ENCODE results near the gene LHPP. TPM values are rescaled to one million over a fixed set of nuclear protein-coding genes. Genes with fewer than 3 reads are reported as not detected.
A peak's percentile ranks its signal among the peaks of the same experiment; 100 is the strongest.

LHPP gene
- total RNA-seq, 1 donor from 2014 or later = 13.9 TPM

DNA sequence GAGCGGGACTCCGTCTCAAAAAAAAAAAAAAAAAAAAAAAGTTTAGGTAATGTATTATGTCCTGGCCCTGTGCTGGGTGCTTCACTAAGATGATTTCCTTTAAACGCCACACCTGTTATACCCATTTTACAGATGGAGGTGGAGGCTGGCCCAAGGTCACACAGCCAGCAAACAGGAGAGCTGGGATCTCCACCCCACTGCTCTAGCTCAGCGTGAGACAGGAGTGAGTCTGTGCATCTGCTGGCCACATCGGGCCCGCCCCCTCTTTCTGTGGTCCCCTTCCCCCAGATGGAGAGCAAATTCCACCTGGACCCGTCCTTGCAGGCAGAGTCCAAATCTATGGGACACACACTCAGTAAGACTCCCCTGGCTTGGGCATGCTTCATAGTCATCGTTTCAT is 51.0 kb downstream of the LHPP start:
- intact Hi-C loops (cut with DNase I) = no loop called here
- no peak for DNase-seq (ENCODE audit: low spot score)

DNA sequence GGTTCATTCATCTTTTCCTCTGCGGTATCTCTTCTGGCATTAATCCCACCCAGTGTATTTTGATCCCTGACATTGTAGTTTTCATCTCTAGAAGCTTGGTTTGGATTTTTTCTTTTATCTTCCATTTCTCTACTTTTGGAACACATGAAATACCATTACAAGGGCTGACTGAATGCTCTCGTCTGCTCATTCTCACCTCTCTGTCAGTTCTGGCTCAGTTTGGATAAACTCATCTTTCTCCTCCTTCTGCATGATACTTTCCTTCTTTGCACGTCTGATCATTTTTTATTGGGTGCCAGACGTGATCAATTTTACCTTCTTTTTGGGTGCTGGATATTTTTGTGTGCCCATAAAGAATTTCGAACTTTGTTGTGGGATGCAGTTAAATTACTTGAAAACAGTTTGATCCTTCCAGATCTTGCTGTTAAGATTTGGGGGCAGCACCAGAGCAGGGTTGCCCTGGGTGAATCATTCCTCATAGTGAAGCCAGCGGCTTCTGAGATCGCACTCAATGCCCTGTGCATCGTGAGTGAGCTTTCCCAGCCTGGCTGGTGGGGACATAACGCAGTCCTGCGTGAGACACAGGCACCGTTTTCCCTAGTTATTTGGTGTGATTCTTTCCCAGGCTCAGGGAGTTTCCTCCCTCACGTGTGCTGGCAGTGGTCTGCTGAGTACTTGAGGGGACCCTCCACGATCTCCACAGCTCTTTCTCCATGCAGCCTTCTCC is 53.8 kb downstream of the LHPP start:
- intact Hi-C loops (cut with DNase I) = no loop called here
- DNase-seq (ENCODE audit: low spot score) = no peak

- intact Hi-C loops (cut with DNase I) = no loop called here
- DNase-seq (ENCODE audit: low spot score) = no peak
Observed at GRCh38 chr10:124516181-124516580, 54.6 kb downstream of the LHPP start.

- no peak for DNase-seq (ENCODE audit: low spot score)
- intact Hi-C loops (cut with DNase I) = no loop called here
Observed at GRCh38 chr10:124516746-124517397, 55.2 kb downstream of the LHPP start.

DNA sequence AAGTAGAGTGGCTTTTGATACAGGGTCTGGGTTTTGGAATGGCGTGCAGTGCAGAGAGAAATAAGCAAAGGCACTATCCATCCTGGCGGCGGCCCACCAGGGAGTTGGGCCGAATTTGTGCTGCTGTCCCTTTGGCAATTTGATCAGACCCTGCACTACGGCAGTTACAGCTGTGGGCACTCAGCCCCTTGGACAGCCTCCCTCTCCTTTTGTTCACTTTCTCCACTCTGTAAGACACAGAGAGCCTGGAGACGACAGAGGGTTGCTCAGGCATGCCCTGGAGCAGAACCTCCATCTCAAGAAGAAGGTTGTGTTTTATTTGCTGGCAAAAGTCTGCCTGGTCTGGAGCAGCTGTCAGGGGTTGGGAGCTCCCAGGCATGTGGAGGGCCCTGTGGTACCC is 55.8 kb downstream of the LHPP start:
- intact Hi-C loops (cut with DNase I) = no loop called here
- no peak for DNase-seq (ENCODE audit: low spot score)

GRCh38 chr10:124517931-124518330 is 56.3 kb downstream of the LHPP start:
- no peak for DNase-seq (ENCODE audit: low spot score)
- intact Hi-C loops (cut with DNase I) = no loop called here

GRCh38 chr10:124518366-124518765 is 56.7 kb downstream of the LHPP start:
- no peak for DNase-seq (ENCODE audit: low spot score)
- intact Hi-C loops (cut with DNase I) = no loop called here

DNA sequence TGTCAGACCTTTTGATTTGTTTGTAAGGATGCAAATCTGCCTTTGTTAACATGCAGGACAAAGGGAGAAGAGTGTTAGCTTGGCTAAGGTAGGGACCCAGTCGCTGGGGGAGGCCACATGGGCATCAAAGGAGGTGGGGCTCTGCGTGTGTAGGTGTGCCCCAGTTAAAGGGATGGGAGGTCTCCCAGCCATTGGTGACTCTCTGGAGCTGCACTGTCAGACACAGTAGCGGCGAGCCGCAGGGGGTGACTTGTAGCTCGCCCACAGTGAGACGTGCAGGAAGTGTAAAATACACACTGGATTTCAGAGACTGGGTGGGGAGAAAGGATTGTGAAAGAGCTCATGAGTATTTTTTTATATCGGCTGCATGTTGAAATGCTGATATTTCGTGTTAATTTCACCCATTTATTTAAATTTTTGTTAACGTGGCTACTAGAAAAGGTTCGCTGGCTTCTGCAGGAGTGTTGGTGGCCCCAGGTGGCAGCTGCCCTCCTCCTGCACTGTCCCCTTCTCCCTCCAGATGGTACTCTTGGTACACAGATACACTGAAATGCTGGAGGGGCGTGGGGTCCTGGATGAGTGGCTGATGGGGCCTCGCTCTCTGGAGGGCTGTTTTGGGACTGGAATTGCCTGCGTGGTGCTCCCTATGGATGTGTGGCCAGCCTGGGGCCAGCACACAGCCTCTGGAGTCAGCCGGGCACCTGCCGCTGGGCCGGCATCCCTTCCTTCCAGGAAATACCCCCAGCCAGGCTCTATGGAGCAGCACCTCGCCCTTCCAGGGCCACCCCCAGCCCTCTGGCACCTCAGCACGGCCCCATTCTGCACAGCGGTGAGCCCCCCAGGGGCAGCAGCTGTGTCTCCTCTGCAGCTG is 59.2 kb downstream of the LHPP start:
- intact Hi-C loops (cut with DNase I) = no loop called here
- DNase-seq (ENCODE audit: low spot score) = no peak

DNA sequence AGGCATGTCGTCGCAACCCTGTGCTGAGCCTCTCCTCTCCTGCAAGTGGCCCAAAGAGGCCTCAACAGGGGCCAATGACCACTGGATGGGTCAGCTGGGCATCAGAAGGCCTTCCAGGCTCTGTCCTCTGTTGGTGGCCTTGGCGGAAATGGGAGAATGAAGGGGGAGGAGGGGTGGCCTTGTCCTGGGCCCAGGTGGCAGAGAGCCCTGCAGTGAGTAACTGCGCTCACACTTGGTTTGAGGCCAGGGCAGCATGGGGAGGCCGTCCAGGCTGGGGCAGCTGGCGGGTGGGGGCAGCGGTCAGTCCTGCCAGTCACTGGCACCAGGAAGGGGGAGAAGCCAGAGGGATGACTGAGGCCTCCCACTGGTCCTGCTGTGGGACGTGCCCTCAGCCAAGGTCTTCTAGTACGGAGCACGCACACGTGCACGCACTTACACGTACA is 59.8 kb downstream of the LHPP start:
- intact Hi-C loops (cut with DNase I) = no loop called here
- no peak for DNase-seq (ENCODE audit: low spot score)

DNA sequence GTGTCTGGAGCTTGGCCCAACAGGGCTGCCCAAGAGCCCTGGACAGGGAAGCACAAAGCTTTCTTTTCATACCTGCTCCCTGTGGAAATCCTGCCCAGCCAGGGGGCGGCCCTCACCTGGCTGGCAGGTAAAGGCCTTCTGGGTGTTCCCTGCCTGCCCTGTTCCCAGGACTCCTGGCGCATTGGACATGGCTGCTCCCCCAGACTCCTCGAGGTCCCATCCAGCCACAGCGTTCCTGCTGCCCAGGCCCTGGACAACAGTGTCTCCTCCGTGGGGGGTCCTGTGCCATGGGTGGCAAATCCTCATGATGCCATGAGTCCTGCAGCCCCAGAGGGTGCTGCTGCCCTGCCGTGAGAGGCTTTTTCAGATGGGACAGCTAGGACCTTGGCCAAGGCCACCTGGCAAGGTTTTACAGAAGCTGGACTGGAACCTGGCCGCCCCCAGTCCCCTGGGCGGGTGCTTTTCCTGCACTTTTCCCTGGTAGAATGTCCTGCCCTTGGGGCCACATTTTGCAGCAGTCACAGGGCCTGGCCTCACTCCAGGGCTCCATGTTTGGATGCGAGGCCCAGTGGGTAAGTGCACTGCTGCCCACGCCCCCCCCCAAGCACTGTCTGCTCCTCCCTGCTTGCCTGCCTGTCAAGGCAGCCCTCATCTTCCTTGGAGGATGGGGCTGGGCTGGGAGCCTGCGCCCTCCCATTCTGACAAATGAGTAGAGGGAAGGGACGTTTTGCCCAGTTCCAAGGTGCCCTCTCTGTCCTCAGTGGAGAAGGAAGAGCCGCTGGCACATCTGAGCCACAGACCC is 60.7 kb downstream of the LHPP start:
- DNase-seq (ENCODE audit: low spot score) = no peak
- intact Hi-C loops (cut with DNase I) = no loop called here

- intact Hi-C loops (cut with DNase I) = no loop called here
- DNase-seq (ENCODE audit: low spot score) = no peak
Observed at GRCh38 chr10:124522933-124523871, 61.6 kb downstream of the LHPP start.

DNA sequence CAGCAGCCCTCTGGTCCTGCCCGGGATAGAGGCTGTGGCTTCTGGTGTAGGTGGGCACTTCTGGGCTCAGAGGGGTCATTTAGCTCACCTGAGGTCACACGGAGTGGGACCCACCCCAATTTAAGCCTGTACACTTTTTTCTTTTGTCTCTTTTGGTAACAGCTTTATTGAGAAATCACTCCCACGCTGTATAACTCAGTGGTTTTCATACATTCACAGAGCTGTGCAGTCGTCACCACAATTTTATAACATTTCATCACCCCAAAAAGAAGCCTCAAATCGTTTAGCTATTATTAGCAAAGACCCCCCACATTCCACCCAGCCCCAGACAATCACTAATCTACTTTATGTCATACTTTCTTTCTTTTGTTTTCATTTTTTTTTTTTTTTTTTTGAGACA is 62.3 kb downstream of the LHPP start:
- DNase-seq (ENCODE audit: low spot score) = no peak
- intact Hi-C loops (cut with DNase I) = no loop called here

- peak; percentile 87 for DNase-seq (ENCODE audit: low spot score)
- intact Hi-C loops (cut with DNase I) = no loop called here
Observed at GRCh38 chr10:124524991-124525653, 63.5 kb downstream of the LHPP start.

DNA sequence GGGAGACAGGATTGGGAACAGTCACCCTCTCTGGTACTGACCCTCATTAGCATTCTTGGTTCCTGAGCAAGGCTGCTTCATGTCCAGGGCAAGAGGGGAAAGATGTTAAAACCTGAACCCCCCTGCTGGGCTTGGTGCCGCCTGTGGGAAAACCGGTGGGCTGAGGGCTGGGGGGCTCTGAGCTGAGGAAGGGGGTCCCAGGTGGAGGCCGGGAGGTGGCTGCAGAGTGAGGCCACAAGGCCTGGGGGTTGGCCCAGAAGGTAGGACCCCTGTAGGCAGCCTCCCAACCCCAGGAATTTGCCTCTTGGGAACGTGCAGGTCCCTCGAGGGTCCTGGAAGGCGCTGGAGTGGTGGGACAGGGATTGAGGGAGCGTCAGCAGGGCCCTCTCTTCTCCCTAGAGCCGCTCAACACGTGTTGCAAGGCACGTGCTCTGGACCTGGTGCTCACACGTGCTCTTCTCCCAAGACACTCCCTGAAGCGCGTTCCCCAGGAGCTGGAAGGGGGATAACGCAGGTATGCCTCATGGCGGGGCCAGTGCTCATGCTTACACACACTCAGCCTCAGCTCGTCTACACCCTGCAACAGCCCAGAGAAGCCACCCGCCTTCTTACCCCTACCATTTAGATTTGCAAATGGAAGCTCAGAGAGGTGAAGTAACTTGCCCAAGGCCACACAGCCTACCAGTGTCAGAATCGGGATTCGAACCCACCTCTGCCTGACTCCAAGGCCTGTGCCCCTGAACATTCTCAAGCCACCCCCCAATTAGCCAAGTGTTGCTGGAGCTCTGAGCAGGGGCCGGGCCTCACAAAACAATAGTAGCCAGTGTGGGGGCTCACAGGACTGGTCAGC is 64.4 kb downstream of the LHPP start:
- intact Hi-C loops (cut with DNase I) = no loop called here
- DNase-seq (ENCODE audit: low spot score) = no peak

GRCh38 chr10:124526621-124527267 is 65.1 kb downstream of the LHPP start:
- DNase-seq (ENCODE audit: low spot score) = no peak
- intact Hi-C loops (cut with DNase I) = no loop called here

DNA sequence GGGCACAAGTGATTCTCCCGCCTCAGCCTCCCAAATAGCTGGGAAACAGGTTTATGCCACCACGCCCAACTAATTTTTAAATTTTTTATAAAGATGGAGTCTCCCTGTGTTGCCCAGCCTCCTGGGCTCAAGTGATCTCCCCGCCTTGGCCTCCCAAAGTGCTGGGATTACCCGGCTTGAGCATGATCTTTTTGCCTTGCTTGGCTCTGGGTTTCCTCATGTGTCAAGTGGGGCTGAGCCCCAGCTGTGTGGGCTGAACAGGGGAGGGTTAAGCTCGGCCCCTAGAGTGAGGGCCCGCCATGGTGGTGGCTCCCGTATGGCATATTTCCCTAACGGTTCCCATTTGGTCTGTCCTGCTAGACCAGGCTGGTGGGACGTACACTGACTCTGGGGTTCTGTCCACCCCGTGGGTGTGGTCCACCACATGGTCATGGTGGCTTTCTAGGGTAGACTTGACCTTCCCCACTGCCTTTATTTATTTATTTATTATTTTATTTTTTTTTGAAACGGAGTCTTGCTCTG is 66.3 kb downstream of the LHPP start:
- no peak for DNase-seq (ENCODE audit: low spot score)
- intact Hi-C loops (cut with DNase I) = no loop called here

Data from cardiac septum (tissue), 1 donor.